C4-2B (cell line): ENCODE results near the gene C2CD4C.

Experiments used
- ZFX ChIP-seq: fragments of 450-650 bp; IDR thresholded peaks from 2 replicates; pipeline ENCODE4 v1.6.1; 2017
- TF ChIP-seq, protein P1 (sequence below): fragments of 450-650 bp; conservative IDR thresholded peaks from 2 replicates; pipeline ENCODE4 v1.5.1; 2017; ENCODE audit warnings: mild to moderate bottlenecking

DNA sequence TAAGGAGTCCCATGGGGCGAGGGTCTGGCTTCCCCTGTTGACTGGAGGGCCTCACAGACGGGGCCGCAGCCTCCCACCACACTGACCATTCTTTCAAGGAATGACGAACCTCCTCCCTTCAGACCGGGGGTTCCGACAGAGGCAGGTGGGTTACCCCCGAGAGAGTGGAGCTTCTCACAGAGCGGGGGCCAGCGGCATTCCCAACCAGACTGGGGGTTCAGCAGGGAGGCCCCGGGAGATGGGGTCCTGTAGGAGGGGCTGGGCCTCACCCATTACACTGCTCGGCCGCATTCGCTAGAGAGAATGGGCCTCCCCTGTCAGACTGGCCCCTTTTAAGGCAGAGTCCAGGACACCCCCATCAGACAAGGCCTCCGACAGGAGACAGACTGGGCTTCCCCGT, 15.6 kb upstream of the C2CD4C start:
- TF ChIP-seq, protein P1, sequence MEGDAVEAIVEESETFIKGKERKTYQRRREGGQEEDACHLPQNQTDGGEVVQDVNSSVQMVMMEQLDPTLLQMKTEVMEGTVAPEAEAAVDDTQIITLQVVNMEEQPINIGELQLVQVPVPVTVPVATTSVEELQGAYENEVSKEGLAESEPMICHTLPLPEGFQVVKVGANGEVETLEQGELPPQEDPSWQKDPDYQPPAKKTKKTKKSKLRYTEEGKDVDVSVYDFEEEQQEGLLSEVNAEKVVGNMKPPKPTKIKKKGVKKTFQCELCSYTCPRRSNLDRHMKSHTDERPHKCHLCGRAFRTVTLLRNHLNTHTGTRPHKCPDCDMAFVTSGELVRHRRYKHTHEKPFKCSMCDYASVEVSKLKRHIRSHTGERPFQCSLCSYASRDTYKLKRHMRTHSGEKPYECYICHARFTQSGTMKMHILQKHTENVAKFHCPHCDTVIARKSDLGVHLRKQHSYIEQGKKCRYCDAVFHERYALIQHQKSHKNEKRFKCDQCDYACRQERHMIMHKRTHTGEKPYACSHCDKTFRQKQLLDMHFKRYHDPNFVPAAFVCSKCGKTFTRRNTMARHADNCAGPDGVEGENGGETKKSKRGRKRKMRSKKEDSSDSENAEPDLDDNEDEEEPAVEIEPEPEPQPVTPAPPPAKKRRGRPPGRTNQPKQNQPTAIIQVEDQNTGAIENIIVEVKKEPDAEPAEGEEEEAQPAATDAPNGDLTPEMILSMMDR = no peak
- TF ChIP-seq ZFX = no peak
